ENCODE data around the gene RPRD1A.
"Not testable (repeated sequence)": the region's sequence is repeated elsewhere in the genome, so short reads cannot be mapped to it uniquely, and the experiment has no call there.

Gene RPRD1A, protein sequence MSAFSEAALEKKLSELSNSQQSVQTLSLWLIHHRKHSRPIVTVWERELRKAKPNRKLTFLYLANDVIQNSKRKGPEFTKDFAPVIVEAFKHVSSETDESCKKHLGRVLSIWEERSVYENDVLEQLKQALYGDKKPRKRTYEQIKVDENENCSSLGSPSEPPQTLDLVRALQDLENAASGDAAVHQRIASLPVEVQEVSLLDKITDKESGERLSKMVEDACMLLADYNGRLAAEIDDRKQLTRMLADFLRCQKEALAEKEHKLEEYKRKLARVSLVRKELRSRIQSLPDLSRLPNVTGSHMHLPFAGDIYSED

GRCh38 chr18:36067055-36067957, at the start of gene RPRD1A:
Gene RPRD1A, minus strand, starts transcription at chr18:36067559. Its CDS starts 155 bp downstream, at chr18:36067404.
- DNase-seq (ENCODE audit: low read depth) = peak; percentile 97

DNA sequence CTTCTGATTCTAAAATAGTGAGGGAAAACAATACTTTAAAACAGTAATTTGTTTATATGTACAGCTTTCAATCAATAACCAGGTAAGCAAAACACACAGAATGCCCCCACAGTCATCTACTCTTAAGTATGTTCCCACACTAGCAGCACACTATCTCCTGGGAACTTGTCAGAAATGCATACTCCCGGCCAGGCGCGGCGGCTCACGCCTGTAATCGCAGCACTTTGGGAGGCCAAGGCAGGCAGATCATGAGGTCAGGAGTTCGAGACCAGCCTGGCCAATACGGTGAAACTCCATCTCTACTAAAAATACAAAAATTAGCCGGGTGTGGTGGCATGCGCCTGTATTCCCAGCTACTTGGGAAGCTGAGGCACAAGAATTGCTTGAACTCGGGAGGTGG, 49.4 kb upstream of the RPRD1A start:
- not testable (repeated sequence) for DNase-seq (ENCODE audit: low read depth)

DNA sequence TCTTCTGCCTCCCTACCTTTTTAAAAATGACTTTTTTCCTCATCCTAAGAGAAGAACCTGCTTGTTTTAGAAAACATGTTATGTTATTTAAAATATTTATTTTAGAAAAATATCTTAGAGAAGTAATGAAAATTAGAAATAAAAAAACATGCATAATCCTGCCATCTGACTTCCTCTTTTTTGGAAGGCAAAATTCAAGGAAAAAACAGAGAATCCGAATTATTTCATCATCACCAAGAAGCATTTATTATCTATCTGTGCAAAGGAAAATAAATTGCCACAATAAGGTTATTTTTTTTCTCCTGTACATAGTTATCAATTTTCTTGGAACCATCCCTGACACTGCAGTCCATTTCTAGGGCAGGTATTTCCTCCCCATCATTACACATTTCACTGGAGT, 47.4 kb upstream of the RPRD1A start:
- DNase-seq (ENCODE audit: low read depth) = no peak

DNA sequence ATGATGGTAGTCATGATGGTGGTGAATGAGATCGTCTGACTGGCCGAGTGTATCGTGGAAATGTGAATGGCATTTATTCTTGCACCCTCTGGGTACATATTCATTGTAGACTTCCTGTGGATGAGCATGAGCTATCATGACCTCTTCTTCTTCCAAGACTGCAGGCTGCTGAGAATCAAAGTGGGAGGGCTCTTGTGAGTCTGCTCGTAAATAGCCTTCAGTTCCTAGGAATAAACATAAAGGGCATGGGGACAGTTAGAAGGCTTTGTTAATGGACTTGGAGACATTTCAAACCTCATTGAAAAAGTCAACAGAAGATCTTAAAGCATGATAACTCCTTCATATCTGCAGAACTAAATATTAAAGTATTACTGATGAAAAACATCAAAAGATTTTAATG, 46.9 kb upstream of the RPRD1A start:
- no peak for DNase-seq (ENCODE audit: low read depth)

DNA sequence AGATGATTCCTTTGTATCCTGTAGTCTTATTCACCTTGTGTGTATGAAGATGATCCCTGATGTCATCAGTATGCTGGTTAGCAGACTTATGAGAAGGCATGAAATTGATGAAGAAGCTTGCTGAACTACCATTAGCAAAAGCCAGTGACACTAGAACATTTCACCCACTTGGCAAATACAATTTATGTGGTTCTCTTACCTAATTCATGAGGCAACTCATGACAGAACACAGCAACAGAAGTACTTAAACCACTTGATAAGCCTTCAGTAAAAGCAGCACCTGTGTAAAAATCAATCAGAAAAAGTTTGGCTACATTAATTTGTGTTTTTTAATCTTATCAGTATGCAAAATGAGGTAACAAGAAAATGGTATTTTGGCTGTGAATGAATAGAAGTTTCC, 44.9 kb upstream of the RPRD1A start:
- DNase-seq (ENCODE audit: low read depth) = no peak

DNA sequence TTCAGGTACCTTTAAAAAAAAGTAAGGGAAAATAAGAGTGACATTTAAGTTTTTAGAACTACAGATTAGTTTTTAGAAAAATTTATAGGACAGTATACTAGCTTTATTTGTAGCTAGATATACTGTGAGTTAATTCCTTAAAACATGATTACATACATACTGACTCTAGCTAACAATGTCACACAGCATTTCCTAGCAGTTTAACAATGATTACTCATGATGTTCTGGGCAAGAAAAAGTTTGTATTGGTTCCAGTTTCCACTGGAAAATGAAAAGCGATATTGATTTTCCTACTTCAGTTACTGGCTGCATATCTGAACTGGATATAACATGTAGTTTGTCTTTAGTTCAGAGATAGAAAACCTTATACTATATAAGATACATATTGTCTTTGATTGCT, 42.4 kb upstream of the RPRD1A start:
- no peak for DNase-seq (ENCODE audit: low read depth)

DNA sequence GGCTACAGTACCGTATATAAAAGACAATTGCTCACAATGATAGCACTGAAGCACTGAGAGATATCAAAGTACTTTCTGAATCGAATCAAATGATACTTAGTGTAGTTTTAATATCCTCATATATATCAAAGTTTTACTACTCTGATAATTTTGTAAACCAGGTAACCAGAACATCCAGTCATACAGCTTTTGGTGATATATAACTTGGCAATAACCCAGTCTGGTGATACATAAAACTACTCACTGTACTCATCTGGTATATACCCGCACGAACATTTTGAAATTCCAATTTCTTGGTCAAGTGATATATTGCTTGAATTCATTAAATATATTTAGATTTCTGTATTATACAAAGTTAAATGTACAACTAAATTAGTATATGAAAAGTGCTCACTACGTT, 41.2 kb upstream of the RPRD1A start:
- DNase-seq (ENCODE audit: low read depth) = no peak

DNA sequence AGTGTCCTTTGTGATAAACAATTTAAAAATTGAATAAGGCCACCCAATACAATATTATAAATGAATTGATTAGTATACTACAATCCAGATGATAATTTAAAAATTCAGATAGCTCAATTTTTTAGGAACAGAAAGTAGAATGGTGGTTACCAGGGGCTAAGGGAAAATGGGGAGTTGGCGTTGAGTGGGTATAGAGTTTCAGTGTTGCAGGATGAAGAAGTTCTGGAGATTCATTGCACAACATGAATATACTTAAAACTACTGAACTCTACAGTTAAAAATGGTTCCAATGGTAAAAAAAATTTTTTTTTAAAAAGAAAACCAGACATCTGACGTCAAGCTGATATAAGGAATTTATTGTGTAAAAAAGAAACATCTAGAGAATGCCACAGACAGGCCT, 40.8 kb upstream of the RPRD1A start:
- no peak for DNase-seq (ENCODE audit: low read depth)

DNA sequence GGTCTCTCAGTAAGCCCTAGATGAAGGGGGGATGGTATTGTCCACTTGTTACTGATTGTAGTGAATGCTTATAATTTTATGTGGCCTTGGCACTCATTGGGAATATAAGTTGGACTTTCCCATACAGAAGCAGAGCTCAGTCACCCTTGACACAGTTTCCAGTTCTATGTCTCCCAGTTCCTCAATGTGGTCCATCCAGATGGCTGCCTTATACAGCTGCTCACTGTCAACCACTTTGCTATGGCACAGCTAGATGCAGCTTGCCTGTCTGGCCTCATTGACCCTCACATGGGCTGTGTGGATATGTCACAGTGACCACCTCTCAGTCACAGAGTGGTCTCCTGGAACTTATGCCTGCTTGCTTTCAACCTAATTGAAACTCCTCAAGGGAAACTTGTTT, 40.1 kb upstream of the RPRD1A start:
- DNase-seq (ENCODE audit: low read depth) = no peak

GRCh38 chr18:36104749-36105148, 37.4 kb upstream of the RPRD1A start:
- DNase-seq (ENCODE audit: low read depth) = no peak

DNA sequence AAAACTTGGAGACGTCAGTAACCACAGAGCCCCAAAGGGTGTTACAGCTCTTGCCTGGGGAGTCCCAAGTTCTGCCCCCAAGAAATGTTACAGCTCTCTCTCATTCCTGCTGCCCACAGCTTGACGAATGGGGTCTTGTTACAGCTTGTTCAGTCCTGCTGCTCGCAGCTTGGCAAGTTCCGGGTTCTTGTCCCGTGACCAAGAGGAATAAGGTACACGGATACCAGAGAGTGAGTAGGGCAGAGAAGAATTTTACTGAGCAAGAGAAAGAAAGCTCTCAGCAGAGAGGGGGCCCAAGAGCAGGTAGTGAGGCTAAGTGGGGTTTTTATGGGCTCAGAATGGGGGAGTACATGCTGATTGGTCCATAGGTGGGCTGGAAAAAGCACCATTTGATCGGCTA, 34.6 kb upstream of the RPRD1A start:
- no peak for DNase-seq (ENCODE audit: low read depth)

DNA sequence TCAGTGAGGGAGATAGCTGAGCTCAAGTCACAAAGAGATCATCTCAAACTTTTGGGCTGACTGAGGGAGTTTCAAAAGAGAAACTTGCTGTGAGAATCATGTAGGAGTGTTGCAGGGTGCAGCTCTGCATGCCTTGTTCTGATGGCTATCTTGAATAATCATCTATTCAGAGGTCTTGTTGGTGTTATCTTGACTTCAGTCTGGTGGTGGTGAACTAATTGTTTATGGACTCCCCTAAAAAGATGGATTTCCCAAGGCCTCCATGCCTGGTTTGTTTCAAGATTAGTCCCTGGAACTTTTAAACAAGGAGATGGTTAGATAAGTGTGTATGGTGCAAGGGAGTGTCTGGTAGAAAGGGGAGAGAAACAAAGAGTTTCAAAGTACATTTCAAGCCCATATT, 32.0 kb upstream of the RPRD1A start:
- no peak for DNase-seq (ENCODE audit: low read depth)

- no peak for DNase-seq (ENCODE audit: low read depth)
These were observed 29.6 kb upstream of the RPRD1A start for GRCh38 chr18:36096955-36097354.

DNA sequence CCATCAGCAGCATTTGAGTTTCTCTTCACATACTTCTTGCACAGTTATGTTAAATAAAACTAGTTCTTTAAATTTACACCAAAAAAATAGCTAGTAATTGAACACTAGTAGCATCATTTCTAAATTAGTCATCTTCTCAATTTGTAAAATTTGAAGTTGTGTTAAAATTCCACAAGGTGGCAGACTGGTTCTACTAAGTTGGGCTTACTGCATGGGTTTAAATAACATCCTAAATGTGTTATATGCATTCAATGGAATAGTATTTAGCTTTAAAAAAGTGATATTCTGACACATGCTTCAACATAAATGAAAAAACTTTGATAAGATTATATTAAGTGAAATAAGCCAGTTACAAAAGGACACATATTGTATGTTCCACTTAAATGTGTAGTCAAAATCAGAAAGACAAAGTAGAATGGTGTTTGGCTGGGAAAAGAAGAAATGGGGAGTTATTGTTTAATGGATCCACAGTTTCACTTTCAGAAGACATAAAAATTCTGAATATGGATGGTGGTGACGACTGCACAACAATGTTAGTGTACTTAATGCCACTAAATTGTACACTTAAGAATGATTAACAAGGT, 28.7 kb upstream of the RPRD1A start:
- no peak for DNase-seq (ENCODE audit: low read depth)

DNA sequence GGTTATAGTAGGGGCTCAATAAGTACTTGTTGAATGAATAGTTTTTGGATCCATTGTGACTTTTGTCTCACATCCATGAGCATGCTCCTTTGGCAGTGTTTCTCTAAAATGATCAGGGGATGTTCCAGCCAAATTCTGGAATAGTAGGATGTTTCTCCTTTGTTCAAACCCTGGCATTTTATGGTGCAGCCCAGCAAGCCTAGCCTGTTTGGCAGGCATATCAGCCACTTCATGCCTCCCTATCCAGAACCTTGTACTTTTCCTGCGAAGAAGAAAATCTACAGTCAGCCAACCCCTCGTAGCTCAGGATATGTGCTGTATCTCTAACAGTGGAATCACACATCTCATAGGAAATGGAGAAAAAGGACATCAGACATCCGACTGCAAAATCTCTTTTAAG, 27.1 kb upstream of the RPRD1A start:
- no peak for DNase-seq (ENCODE audit: low read depth)

DNA sequence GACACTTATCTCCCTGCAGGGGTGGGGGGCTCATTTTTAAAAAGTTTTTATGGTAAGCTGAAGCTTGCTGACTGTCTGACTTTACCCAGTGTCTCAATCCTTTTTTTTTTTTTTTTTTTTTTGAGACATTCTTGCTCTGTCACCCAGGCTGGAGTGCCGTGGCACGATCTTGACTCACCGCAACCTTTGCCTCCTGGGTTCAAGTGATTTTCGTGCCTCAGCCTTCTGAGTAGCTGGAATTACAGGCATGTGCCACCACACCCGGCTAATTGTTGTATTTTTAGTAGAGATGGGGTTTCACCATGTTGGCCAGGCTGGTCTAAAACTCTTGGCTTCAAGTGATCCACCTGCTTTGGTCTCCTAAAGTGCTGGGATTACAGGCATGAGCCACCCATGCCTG, 24.8 kb upstream of the RPRD1A start:
- not testable (repeated sequence) for DNase-seq (ENCODE audit: low read depth)

DNA sequence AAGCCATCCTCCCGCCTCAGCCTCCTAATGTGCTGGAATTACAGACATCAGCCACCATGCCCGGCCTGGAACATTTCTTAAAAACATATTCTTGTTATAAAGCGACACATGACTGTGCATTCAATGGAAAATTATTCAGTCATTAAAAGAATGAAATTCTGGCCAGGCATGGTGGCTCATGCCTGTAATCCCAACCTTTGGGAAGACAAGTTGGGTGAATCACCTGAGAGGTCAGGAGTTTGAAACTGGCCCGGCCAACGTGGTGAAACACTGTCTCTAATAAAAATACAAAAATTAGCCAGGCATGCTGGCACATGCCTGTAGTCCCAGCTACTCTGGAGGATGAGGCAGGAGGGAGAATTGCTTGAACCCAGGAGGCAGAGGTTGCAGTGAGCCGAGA, 21.6 kb upstream of the RPRD1A start:
- no peak for DNase-seq (ENCODE audit: low read depth)

- DNase-seq (ENCODE audit: low read depth) = no peak
These were observed 20.9 kb upstream of the RPRD1A start for GRCh38 chr18:36088256-36088655.

GRCh38 chr18:36086186-36086585, 18.8 kb upstream of the RPRD1A start:
- no peak for DNase-seq (ENCODE audit: low read depth)

GRCh38 chr18:36085195-36085594, 17.8 kb upstream of the RPRD1A start:
- no peak for DNase-seq (ENCODE audit: low read depth)

DNA sequence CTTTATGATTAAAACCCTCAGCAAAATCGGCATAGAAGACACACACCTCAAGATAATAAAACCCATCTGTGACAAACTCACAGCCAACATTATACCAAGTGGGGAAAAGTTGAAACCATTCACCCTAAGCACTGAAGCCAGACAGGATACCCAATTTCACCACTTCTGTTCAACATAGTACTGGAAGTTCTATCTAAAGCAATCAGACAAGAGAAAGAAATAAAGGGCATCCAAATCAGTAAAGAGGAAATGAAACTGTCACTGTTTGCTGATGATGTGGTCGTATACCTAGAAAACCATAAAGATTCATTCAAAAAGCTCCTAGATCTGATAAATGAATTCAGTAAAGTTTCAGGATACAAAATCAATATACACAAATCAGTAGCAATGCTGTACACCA, 16.4 kb upstream of the RPRD1A start:
- no peak for DNase-seq (ENCODE audit: low read depth)

GRCh38 chr18:36081118-36081517, 13.8 kb upstream of the RPRD1A start:
- not testable (repeated sequence) for DNase-seq (ENCODE audit: low read depth)
